MM.1S (cell line): ENCODE results near the gene LGMN.

Experiments
- EZH2 ChIP-seq: fragments of 300-600 bp; sonication (generic); optimal IDR thresholded peaks from 2 replicates; pipeline ENCODE3; 2017; ENCODE audit warnings: low read depth, mild to moderate bottlenecking, antibody characterized with exemption, low read length, mixed read lengths
- EZH2phosphoT487 ChIP-seq: fragments of 300-600 bp; sonication (generic); IDR thresholded peaks from 2 replicates; pipeline ENCODE4 v1.6.1; 2018; ENCODE audit warnings: antibody characterized with exemption, low read length
- TF ChIP-seq, protein P1 (sequence below): fragments of 300-600 bp; sonication (generic); IDR thresholded peaks from 2 replicates; pipeline ENCODE4 v1.5.1; 2016; ENCODE audit warnings: antibody characterized with exemption, low read length, mixed read lengths

DNA sequence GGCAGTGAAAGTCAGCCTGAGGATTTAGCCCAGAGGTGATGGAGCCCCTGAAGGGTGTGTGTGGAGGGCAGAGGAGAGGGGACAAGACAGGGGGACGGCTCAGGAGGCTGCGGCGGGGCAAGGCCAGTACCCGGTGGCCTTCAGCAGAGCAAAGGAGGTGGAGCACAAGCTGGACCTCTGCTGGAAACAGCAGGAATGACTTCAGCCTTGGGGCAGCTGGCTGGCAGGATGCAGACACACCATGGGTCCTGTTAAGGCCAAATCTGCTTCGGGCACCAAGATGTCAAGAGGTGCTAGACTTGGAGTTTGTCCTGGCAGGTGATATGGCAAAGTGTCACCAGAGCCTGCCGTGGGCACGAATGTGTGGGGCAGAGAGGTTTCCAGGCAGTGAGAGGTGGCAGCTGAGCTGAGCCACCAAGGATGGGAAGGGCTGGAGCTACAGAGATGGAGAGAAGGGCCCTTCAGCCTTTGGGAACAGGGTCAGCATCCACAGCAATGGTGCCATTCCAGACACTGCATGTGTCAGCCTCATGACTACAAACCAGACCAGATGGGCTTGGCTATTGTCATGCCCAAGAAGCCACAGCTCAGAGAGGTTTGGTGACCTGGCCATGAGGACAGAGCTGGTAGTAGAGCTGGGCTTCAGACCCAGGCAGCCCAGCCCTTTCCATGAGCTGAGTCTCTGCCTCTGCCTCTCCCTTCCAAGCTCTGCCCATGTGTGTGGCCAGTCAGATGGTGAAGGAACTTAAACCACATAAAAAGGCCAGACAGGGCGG lies 91.9 kb downstream of the LGMN start:
- TF ChIP-seq, protein P1, sequence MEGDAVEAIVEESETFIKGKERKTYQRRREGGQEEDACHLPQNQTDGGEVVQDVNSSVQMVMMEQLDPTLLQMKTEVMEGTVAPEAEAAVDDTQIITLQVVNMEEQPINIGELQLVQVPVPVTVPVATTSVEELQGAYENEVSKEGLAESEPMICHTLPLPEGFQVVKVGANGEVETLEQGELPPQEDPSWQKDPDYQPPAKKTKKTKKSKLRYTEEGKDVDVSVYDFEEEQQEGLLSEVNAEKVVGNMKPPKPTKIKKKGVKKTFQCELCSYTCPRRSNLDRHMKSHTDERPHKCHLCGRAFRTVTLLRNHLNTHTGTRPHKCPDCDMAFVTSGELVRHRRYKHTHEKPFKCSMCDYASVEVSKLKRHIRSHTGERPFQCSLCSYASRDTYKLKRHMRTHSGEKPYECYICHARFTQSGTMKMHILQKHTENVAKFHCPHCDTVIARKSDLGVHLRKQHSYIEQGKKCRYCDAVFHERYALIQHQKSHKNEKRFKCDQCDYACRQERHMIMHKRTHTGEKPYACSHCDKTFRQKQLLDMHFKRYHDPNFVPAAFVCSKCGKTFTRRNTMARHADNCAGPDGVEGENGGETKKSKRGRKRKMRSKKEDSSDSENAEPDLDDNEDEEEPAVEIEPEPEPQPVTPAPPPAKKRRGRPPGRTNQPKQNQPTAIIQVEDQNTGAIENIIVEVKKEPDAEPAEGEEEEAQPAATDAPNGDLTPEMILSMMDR, result no peak
- TF ChIP-seq EZH2 (no peak), EZH2phosphoT487 (no peak)
